ENCODE results near the gene NCOA1. TPM values are rescaled to one million over a fixed set of nuclear protein-coding genes. Genes with fewer than 3 reads are reported as not detected.

NCOA1 gene
- total RNA-seq, 1 donor from 2014 or later, result 20.1 TPM

DNA sequence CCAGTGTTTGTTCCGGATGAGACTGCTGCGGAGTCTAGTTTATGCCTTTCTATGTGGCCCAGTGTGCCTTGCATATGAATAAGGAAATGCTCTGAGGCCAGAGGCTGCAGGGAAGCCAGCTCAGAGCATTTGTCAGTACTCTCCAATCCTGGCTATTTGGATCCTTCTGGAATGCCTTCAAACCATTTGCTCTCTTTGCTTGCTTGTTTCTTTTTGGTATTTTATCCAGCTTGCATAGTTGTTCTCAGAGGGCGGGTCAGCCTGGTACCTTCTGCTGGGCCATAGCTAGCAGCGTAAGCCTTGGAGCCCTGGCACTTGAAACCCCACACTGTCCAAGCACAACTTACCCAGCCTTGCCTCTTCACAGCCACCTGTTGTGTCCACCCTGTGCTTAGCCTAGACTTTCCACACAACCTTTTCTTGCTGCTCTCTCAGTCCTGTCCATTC lies 322.7 kb downstream of the NCOA1 start:
- H3K4me3 Mint-ChIP-seq, result no peak overlapping the region
- H3K4me1 Mint-ChIP-seq, result peaks cover 3% of the 10 kb centered on the region
- H3K27ac Mint-ChIP-seq (ENCODE audit: unreplicated experiment), result no peak overlapping the region
- H3K36me3 Mint-ChIP-seq (ENCODE audit: low read depth), result peaks cover 28% of the 10 kb centered on the region
- DNase-seq (ENCODE audit: low read depth, low spot score), result no peak
- no peaks in the 10 kb centered on the region for H3K27me3 Mint-ChIP-seq (ENCODE audit: low read depth)
- TF ChIP-seq, protein P1, sequence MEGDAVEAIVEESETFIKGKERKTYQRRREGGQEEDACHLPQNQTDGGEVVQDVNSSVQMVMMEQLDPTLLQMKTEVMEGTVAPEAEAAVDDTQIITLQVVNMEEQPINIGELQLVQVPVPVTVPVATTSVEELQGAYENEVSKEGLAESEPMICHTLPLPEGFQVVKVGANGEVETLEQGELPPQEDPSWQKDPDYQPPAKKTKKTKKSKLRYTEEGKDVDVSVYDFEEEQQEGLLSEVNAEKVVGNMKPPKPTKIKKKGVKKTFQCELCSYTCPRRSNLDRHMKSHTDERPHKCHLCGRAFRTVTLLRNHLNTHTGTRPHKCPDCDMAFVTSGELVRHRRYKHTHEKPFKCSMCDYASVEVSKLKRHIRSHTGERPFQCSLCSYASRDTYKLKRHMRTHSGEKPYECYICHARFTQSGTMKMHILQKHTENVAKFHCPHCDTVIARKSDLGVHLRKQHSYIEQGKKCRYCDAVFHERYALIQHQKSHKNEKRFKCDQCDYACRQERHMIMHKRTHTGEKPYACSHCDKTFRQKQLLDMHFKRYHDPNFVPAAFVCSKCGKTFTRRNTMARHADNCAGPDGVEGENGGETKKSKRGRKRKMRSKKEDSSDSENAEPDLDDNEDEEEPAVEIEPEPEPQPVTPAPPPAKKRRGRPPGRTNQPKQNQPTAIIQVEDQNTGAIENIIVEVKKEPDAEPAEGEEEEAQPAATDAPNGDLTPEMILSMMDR (conservative IDR thresholded peaks at IDR 0.05), result no peak
- H3K9me3 Mint-ChIP-seq, result no peaks in the 10 kb centered on the region

DNA sequence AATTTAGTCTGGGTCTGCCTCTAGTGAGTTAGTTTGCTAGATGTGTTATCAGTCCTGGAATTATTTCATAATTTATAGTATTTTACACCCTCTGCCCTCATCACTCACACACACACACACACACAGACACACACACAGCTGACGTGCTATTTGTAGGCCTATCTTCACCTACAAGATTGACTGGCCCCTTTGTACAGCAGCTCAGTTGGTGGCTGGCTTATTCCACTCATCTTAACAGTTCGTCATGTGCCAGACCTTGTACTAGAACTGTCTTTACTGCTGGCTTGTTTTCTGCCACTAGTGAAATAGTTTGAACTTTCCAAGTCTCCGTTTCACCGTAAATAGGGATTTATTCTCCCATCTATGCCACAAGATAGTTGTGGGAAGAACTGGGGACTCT lies 323.5 kb downstream of the NCOA1 start:
- no peaks in the 10 kb centered on the region for H3K9me3 Mint-ChIP-seq
- TF ChIP-seq, protein P1 (conservative IDR thresholded peaks at IDR 0.05), result no peak
- no peak overlapping the region for H3K27ac Mint-ChIP-seq (ENCODE audit: unreplicated experiment)
- no peaks in the 10 kb centered on the region for H3K4me1 Mint-ChIP-seq
- no peaks in the 10 kb centered on the region for H3K27me3 Mint-ChIP-seq (ENCODE audit: low read depth)
- no peak for DNase-seq (ENCODE audit: low read depth, low spot score)
- no peak overlapping the region for H3K4me3 Mint-ChIP-seq
- peaks cover 34% of the 10 kb centered on the region for H3K36me3 Mint-ChIP-seq (ENCODE audit: low read depth)

DNA sequence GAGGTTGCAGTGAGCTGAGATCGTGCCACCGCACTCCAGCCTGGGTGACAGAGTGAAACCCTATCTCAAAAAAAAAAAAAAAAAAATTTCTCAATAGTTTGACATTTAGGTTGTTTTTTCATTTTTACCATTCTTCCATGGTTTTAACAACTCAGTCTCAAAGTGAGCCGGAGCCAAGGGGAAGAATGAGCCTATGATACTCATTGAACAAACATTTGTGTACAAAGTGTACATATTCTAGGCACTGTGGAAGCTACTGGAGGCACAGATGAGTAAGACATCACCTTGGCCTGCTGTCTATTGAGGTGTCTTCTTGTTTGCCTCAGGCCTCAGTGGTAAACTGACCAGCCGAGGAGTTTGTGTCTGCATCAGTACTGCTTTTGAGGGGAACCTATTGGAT lies 324.1 kb downstream of the NCOA1 start:
- Mint-ChIP-seq H3K9me3 (no peaks in the 10 kb centered on the region), H3K36me3 (ENCODE audit: low read depth) (peaks cover 37% of the 10 kb centered on the region), H3K4me1 (no peaks in the 10 kb centered on the region), H3K27ac (ENCODE audit: unreplicated experiment) (no peak overlapping the region), H3K4me3 (no peak overlapping the region), H3K27me3 (ENCODE audit: low read depth) (no peaks in the 10 kb centered on the region)
- DNase-seq (ENCODE audit: low read depth, low spot score), result no peak
- TF ChIP-seq, protein P1 (conservative IDR thresholded peaks at IDR 0.05), result no peak

DNA sequence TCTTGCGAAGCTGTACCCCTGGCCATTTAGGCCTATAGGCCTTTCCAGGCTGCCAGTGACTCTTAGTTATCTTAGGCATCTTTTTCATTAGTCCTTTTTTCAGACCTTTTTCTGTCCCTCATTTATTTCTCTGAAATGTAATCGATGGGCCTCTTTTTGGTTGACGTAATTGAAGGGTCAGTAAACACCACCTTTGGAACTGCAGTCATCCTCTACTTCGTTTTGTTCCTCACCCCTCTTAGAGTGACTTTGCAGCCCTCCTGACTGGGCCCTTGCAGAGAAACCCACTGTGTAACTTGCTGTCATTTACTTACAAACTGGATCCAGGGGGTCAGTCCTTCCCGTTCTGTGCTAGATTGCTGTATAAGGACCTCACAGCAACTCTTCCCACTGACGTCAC lies 325.4 kb downstream of the NCOA1 start:
- peaks cover 6% of the 10 kb centered on the region for H3K4me1 Mint-ChIP-seq
- no peak overlapping the region for H3K4me3 Mint-ChIP-seq
- DNase-seq (ENCODE audit: low read depth, low spot score), result no peak
- TF ChIP-seq, protein P1 (conservative IDR thresholded peaks at IDR 0.05), result no peak
- H3K36me3 Mint-ChIP-seq (ENCODE audit: low read depth), result peaks cover 44% of the 10 kb centered on the region
- H3K9me3 Mint-ChIP-seq, result no peaks in the 10 kb centered on the region
- H3K27me3 Mint-ChIP-seq (ENCODE audit: low read depth), result peaks cover 2% of the 10 kb centered on the region
- no peak overlapping the region for H3K27ac Mint-ChIP-seq (ENCODE audit: unreplicated experiment)

DNA sequence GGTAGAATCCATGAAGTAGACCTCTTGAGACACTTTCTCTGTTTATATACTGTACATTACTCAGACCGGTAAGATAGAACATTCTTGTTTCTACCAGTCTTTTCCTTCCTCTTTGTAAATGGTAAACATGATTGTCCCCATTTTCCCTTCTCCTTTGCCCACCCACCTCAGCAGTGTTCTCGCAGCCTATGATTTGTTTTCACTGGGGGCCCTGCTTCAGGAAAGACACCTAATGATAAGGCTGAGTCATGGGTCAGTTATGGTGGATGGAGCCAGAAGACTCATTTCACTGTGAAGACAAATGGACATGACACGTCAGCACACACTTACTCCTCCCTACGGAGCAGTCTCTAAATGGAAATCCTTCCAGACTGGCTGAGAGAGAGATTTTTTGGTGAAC lies 325.8 kb downstream of the NCOA1 start:
- peaks cover 2% of the 10 kb centered on the region for H3K27me3 Mint-ChIP-seq (ENCODE audit: low read depth)
- H3K4me3 Mint-ChIP-seq, result no peak overlapping the region
- peaks cover 44% of the 10 kb centered on the region for H3K36me3 Mint-ChIP-seq (ENCODE audit: low read depth)
- peak overlapping the region; percentile 8 for H3K27ac Mint-ChIP-seq (ENCODE audit: unreplicated experiment)
- no peak for DNase-seq (ENCODE audit: low read depth, low spot score)
- peaks cover 11% of the 10 kb centered on the region for H3K4me1 Mint-ChIP-seq
- TF ChIP-seq, protein P1 (conservative IDR thresholded peaks at IDR 0.05), result no peak
- no peaks in the 10 kb centered on the region for H3K9me3 Mint-ChIP-seq

DNA sequence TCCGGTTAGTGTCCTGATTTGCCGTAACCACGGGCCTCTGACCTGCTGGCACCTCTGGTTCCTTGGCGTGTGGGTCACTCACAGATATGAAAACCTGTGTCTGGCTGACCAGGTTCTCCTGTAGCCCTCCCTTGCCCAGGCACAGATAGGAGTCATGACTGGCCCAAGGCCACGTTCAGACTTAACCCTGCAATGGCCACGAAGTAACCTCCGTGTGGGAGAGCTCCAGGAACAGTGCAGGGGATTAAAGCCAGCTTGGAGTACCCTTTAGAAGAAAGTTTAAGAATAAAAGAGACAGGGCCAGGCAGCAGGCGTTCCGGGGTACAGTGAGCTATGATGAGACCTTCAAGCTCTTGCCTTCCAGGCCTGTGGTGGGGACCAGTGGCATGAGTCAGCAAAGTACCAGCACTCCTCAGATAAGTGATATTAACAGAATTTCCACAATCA lies 327.7 kb downstream of the NCOA1 start:
- no peak overlapping the region for H3K27ac Mint-ChIP-seq (ENCODE audit: unreplicated experiment)
- no peak for DNase-seq (ENCODE audit: low read depth, low spot score)
- H3K9me3 Mint-ChIP-seq, result no peaks in the 10 kb centered on the region
- peaks cover 46% of the 10 kb centered on the region for H3K36me3 Mint-ChIP-seq (ENCODE audit: low read depth)
- peaks cover 26% of the 10 kb centered on the region for H3K4me1 Mint-ChIP-seq
- H3K4me3 Mint-ChIP-seq, result no peak overlapping the region
- TF ChIP-seq, protein P1 (conservative IDR thresholded peaks at IDR 0.05), result no peak
- H3K27me3 Mint-ChIP-seq (ENCODE audit: low read depth), result peaks cover 2% of the 10 kb centered on the region

All from neural crest cell (in vitro differentiated cells).